Naive thymus-derived CD8-positive, alpha-beta T cell (primary cell): ENCODE measurements around the gene PRKCH. TPM values are rescaled to one million over a fixed set of nuclear protein-coding genes. Genes with fewer than 3 reads are reported as not detected.

ENCODE experiments used
- ATAC-seq, 2 donors: fragments of 150-1000 bp; cut with Tn5 transposase in 1 of 2; sonication (Bioruptor Pico), chemical (Tn5 transposase) in 1 of 2; 1 replicate in 1 of 2; 2 replicates in 1 of 2; pipeline ENCODE4 v1.10.0; 2021; ENCODE audit warnings: mild to moderate bottlenecking in 2 of 2, moderate library complexity in 2 of 2
- POLR2A ChIA-PET: fragments of 350-600 bp; sonication (Branson Sonifier 250); formaldehyde crosslinking; loops from one replicate; lab custom pipeline; 2021; ENCODE audit warnings: antibody characterized with exemption; lab: Charles Lee
- DNase-seq, 10 donors: peaks; one replicate each; pipeline versions ENCODE4 v3.0.0 to v3.0.0-alpha.2; 2020 to 2022
- H3K27ac Mint-ChIP-seq, 10 donors: one replicate each; pipeline ENCODE4 v1.8.0; 2020 to 2022; ENCODE audit warnings: mild to moderate bottlenecking in 10 of 10, mixed read lengths in 10 of 10, moderate library complexity in 4 of 10, inconsistent platforms in 1 of 10
- H3K27me3 Mint-ChIP-seq, 5 donors: one replicate each; pipeline ENCODE4 v1.8.0; 2021 to 2022; ENCODE audit warnings: mixed read lengths in 5 of 5
- H3K36me3 Mint-ChIP-seq, 3 donors: one replicate each; pipeline ENCODE4 v1.8.0; 2020 to 2022; ENCODE audit warnings: mixed read lengths in 3 of 3, mild to moderate bottlenecking in 2 of 3, inconsistent platforms in 1 of 3
- H3K4me1 Mint-ChIP-seq, 4 donors: one replicate each; pipeline ENCODE4 v1.8.0; 2021 to 2022; ENCODE audit warnings: mixed read lengths in 4 of 4
- H3K4me3 Mint-ChIP-seq, 10 donors: one replicate each; pipeline ENCODE4 v1.8.0; 2020 to 2022; ENCODE audit warnings: mild to moderate bottlenecking in 10 of 10, mixed read lengths in 10 of 10, moderate library complexity in 6 of 10, inconsistent platforms in 1 of 10
- H3K9me3 Mint-ChIP-seq, 9 donors: one replicate each; pipeline ENCODE4 v1.8.0; 2020 to 2022; ENCODE audit warnings: mixed read lengths in 9 of 9, mild to moderate bottlenecking in 3 of 9, inconsistent platforms in 1 of 9, moderate library complexity in 1 of 9
- polyA plus RNA-seq, 3 donors: library from polyadenylated mRNA; unstranded; fragments of 300-500 nt; fragmentation: Illumina TruSeq; gene quantifications; one replicate each; pipeline ENCODE4 v1.2.3, GENCODE V29; 2021
- total RNA-seq, 8 experiments: library from RNA in 2 of 8; stranded (reverse) in 2 of 8; gene quantifications; one replicate each; pipeline ENCODE4 v1.2.3 and lab custom pipeline; 2021 to 2026

The PRKCH gene
- total and polyA plus RNA-seq, 5 experiments from 2014 or later = 184 to 306 (median 264) TPM

- peaks cover 8 to 38% (median 35%) of the 10 kb centered on the region in 3 donors for H3K36me3 Mint-ChIP-seq
Observed at GRCh38 chr14:61491876-61492434, 170.6 kb downstream of the PRKCH start.

GRCh38 chr14:61492474-61492873 is 171.1 kb downstream of the PRKCH start:
- peaks cover 8 to 38% (median 35%) of the 10 kb centered on the region in 3 donors for H3K36me3 Mint-ChIP-seq
- no peak for DNase-seq

More at GRCh38 chr14:61491876-61492434, 170.6 kb downstream of the PRKCH start:
- no peaks in the 10 kb centered on the region for H3K9me3 Mint-ChIP-seq
- H3K27ac Mint-ChIP-seq = no peak overlapping the region
- H3K27me3 Mint-ChIP-seq = no peaks in the 10 kb centered on the region
- H3K4me1 Mint-ChIP-seq = peaks cover 26 to 42% (median 28%) of the 10 kb centered on the region in 4 donors
- no peak for ATAC-seq
- POLR2A ChIA-PET = interaction anchor here (0.6 to 1.0 kb wide), 5 partner anchors 8 to 70 kb away, joined by 3 to 6 read pairs (median 4); no protein-coding TSS in a partner anchor
- H3K4me3 Mint-ChIP-seq = no peak overlapping the region
- DNase-seq = no peak

GRCh38 chr14:61493239-61493638 is 171.9 kb downstream of the PRKCH start:
- POLR2A ChIA-PET = interaction anchor here (1.0 to 1.8 kb wide), 2 partner anchors 12 to 16 kb away, joined by 3 to 6 read pairs; no protein-coding TSS in a partner anchor
- Mint-ChIP-seq H3K27ac (no peak overlapping the region), H3K4me3 (no peak overlapping the region), H3K4me1 (peaks cover 24 to 39% (median 31%) of the 10 kb centered on the region in 4 donors), H3K36me3 (peaks cover 8 to 38% (median 33%) of the 10 kb centered on the region in 3 donors), H3K9me3 (no peaks in the 10 kb centered on the region), H3K27me3 (no peaks in the 10 kb centered on the region)
- DNase-seq = no peak
- no peak for ATAC-seq

More at GRCh38 chr14:61492474-61492873, 171.1 kb downstream of the PRKCH start:
- H3K4me1 Mint-ChIP-seq = peaks cover 24 to 42% (median 28%) of the 10 kb centered on the region in 4 donors
- H3K27ac Mint-ChIP-seq = no peak overlapping the region
- no peak overlapping the region for H3K4me3 Mint-ChIP-seq
- ATAC-seq = peak in 1 of 2 donors; percentile 44
- H3K27me3 Mint-ChIP-seq = no peaks in the 10 kb centered on the region
- H3K9me3 Mint-ChIP-seq = no peaks in the 10 kb centered on the region
- POLR2A ChIA-PET = interaction anchor here (0.6 to 1.8 kb wide), 5 partner anchors 9 to 71 kb away, joined by 3 to 6 read pairs (median 5); no protein-coding TSS in a partner anchor

- H3K4me1 Mint-ChIP-seq = peaks cover 19 to 41% (median 35%) of the 10 kb centered on the region in 4 donors
- POLR2A ChIA-PET = interaction anchor here (0.6 to 1.8 kb wide), 4 partner anchors 17 to 280 kb away, joined by 3 to 6 read pairs (median 4); no protein-coding TSS in a partner anchor
Observed at GRCh38 chr14:61494018-61494417, 172.6 kb downstream of the PRKCH start.

DNA sequence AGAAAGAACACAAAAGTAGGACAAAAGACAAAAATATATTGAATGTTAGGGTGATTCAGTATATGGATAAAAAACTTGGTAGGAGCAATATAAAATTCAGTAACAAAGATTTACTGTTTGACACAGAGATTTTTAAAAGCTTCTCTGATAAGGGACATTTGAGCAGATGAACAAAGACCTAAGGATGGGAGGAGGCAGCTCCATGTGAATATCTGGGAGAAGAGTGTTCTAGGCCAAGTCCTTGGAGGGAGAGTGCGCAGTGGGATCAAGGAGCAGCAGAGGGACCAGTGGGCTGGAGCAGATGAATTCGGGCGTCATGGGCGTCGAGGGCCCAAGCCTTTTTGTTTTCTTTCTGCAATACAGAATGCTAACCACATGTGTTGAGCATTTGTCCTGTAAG is 174.4 kb downstream of the PRKCH start:
- no peak overlapping the region for H3K4me3 Mint-ChIP-seq
- H3K27ac Mint-ChIP-seq = peak overlapping the region in 5 of 10 donors; percentile 80 to 96 (median 88)
- H3K27me3 Mint-ChIP-seq = no peaks in the 10 kb centered on the region
- H3K9me3 Mint-ChIP-seq = no peaks in the 10 kb centered on the region
- peaks cover 8 to 58% (median 16%) of the 10 kb centered on the region in 3 donors for H3K36me3 Mint-ChIP-seq
- DNase-seq = no peak
- H3K4me1 Mint-ChIP-seq = peaks cover 23 to 59% (median 47%) of the 10 kb centered on the region in 4 donors
- ATAC-seq = no peak
- POLR2A ChIA-PET = interaction anchor here (0.6 to 1.2 kb wide), 3 partner anchors 16 to 85 kb away, joined by 3 to 5 read pairs (median 3); no protein-coding TSS in a partner anchor

More at GRCh38 chr14:61494018-61494417, 172.6 kb downstream of the PRKCH start:
- peaks cover 8 to 45% (median 25%) of the 10 kb centered on the region in 3 donors for H3K36me3 Mint-ChIP-seq
- H3K4me3 Mint-ChIP-seq = no peak overlapping the region
- H3K27ac Mint-ChIP-seq = no peak overlapping the region
- no peak for ATAC-seq
- no peaks in the 10 kb centered on the region for H3K27me3 Mint-ChIP-seq
- no peaks in the 10 kb centered on the region for H3K9me3 Mint-ChIP-seq
- no peak for DNase-seq

- POLR2A ChIA-PET = no interaction called here
- H3K27me3 Mint-ChIP-seq = no peaks in the 10 kb centered on the region
- peaks cover 8 to 63% (median 16%) of the 10 kb centered on the region in 3 donors for H3K36me3 Mint-ChIP-seq
- no peak overlapping the region for H3K4me3 Mint-ChIP-seq
- DNase-seq (no peak), ATAC-seq (no peak)
- H3K9me3 Mint-ChIP-seq = no peaks in the 10 kb centered on the region
- peaks cover 40 to 84% (median 72%) of the 10 kb centered on the region in 4 donors for H3K4me1 Mint-ChIP-seq
- peak overlapping the region in 7 of 10 donors; percentile 81 to 97 (median 96) for H3K27ac Mint-ChIP-seq
Observed at GRCh38 chr14:61498303-61498702, 176.9 kb downstream of the PRKCH start.

- Mint-ChIP-seq H3K4me1 (peaks cover 44 to 89% (median 77%) of the 10 kb centered on the region in 4 donors), H3K4me3 (no peak overlapping the region), H3K9me3 (no peaks in the 10 kb centered on the region), H3K36me3 (peaks cover 8 to 63% (median 16%) of the 10 kb centered on the region in 3 donors), H3K27ac (peak overlapping the region in 7 of 10 donors; percentile 81 to 97 (median 96)), H3K27me3 (no peaks in the 10 kb centered on the region)
- POLR2A ChIA-PET = interaction anchor here (0.6 kb wide), 1 partner anchor 297 kb away, joined by 3 read pairs; no protein-coding TSS in a partner anchor
- DNase-seq = no peak
- no peak for ATAC-seq
Observed at GRCh38 chr14:61498811-61499210, 177.4 kb downstream of the PRKCH start.

DNA sequence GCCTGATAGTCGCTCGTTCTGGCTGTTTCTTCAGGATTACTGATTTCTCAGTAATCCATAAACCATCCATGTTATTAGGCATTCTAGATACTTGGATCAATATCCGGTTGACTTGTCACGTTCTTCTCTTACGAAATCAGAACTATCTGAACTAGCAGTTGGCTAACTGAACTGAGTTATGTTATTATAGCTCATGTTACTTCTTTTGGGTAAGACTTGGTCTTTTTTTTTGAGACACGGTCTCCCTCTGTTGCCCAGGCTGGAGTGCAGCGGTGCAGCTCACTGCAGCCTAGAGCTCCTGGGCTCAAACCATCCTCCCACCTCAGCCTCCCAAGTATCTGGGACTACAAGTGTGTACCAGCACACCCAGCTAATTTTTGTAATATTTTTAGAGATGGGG is 178.6 kb downstream of the PRKCH start:
- Mint-ChIP-seq H3K4me3 (peak overlapping the region in 2 of 10 donors; percentile 5 to 31), H3K9me3 (peaks cover 0 to 4% (median 0%) of the 10 kb centered on the region in 9 donors), H3K36me3 (peaks cover 8 to 59% (median 17%) of the 10 kb centered on the region in 3 donors), H3K27me3 (no peaks in the 10 kb centered on the region), H3K27ac (peak overlapping the region in 9 of 10 donors; percentile 87 to 98 (median 96)), H3K4me1 (peaks cover 45 to 93% (median 88%) of the 10 kb centered on the region in 4 donors)
- no peak for DNase-seq
- POLR2A ChIA-PET = interaction anchor here (0.5 to 1.2 kb wide), 4 partner anchors 16 to 269 kb away, joined by 3 to 9 read pairs (median 5); no protein-coding TSS in a partner anchor
- no peak for ATAC-seq

DNA sequence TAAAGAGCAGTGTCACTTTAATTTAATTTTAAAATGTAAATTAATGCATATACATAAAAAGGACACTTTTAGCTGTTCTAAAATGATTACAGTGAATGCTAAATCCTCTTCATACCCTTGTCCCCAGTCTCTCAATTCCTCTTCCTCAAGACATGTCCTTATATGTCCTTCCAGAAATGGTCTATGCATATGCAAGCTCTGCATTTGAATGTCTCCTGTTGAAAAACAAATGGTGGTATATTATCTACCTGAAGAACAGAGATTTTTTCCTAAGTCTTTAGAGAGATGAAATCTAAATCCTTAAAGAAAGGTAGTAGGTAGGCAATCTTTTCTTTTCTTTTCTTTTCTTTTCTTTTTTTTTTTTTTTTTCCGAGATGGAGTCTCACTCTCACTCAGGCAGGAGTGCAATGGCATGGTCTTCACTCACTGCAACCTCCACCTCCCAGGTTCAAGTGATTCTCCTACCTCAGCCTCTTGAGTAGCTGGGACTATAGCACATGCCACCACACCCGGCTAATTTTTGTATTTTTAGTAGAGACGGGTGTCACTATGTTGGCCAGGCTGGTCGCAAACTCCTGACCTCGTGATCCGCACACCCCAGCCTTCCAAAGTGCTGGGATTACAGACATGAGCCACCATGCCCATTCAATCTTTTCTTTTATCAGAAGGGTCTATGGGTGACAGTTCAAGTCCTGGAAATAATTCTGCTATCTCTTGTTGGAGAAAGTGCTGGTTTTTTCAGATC is 180.5 kb downstream of the PRKCH start:
- peak overlapping the region in 9 of 10 donors; percentile 58 to 81 (median 76) for H3K4me3 Mint-ChIP-seq
- peaks cover 40 to 96% (median 92%) of the 10 kb centered on the region in 4 donors for H3K4me1 Mint-ChIP-seq
- no peak for ATAC-seq

GRCh38 chr14:61502459-61503093 is 181.2 kb downstream of the PRKCH start:
- Mint-ChIP-seq H3K9me3 (peaks cover 0 to 6% (median 0%) of the 10 kb centered on the region in 9 donors), H3K36me3 (peaks cover 8 to 47% (median 20%) of the 10 kb centered on the region in 3 donors), H3K4me1 (peaks cover 41 to 96% (median 92%) of the 10 kb centered on the region in 4 donors), H3K4me3 (peak overlapping the region; percentile 62 to 84 (median 78)), H3K27ac (peak overlapping the region in 9 of 10 donors; percentile 92 to 98 (median 97)), H3K27me3 (no peaks in the 10 kb centered on the region)
- POLR2A ChIA-PET = interaction anchor here (0.6 to 2.3 kb wide), 11 partner anchors 9 to 223 kb away, joined by 3 to 21 read pairs (median 4); no protein-coding TSS in a partner anchor
- ATAC-seq (no peak), DNase-seq (no peak)

More for the DNA sequence above, 180.5 kb downstream of the PRKCH start:
- peaks cover 4 to 49% (median 21%) of the 10 kb centered on the region in 3 donors for H3K36me3 Mint-ChIP-seq
- POLR2A ChIA-PET = interaction anchor here (0.6 to 2.3 kb wide), 12 partner anchors 9 to 223 kb away, joined by 3 to 21 read pairs (median 4); no protein-coding TSS in a partner anchor
- DNase-seq = no peak
- peak overlapping the region in 9 of 10 donors; percentile 92 to 98 (median 97) for H3K27ac Mint-ChIP-seq
- H3K27me3 Mint-ChIP-seq = no peaks in the 10 kb centered on the region
- peaks cover 0 to 5% (median 0%) of the 10 kb centered on the region in 9 donors for H3K9me3 Mint-ChIP-seq

- peaks cover 10 to 48% (median 22%) of the 10 kb centered on the region in 3 donors for H3K36me3 Mint-ChIP-seq
- peaks cover 48 to 100% (median 96%) of the 10 kb centered on the region in 4 donors for H3K4me1 Mint-ChIP-seq
- peak; percentile 85 to 90 for ATAC-seq
- H3K9me3 Mint-ChIP-seq = peaks cover 0 to 7% (median 0%) of the 10 kb centered on the region in 9 donors
- peak overlapping the region in 9 of 10 donors; percentile 92 to 98 (median 97) for H3K27ac Mint-ChIP-seq
- H3K4me3 Mint-ChIP-seq = peak overlapping the region; percentile 62 to 84 (median 78)
- no peaks in the 10 kb centered on the region for H3K27me3 Mint-ChIP-seq
- POLR2A ChIA-PET = interaction anchor here (0.7 to 2.3 kb wide), 11 partner anchors 9 to 194 kb away, joined by 3 to 21 read pairs (median 4); no protein-coding TSS in a partner anchor
- DNase-seq = peak in 9 of 10 donors; percentile 38 to 83 (median 70)
Observed at GRCh38 chr14:61503167-61503801, 181.9 kb downstream of the PRKCH start.
